GM18508 (cell line): ENCODE results near the gene C9orf50.

Experiments used
- ATAC-seq: cut with Tn5 transposase; IDR thresholded peaks from one replicate; pipeline ENCODE4 v1.9.1; 2021; ENCODE audit warnings: moderate number of reproducible peaks; ENCODE audit not compliant: insufficient read depth, unreplicated experiment

The C9orf50 gene

GRCh38 chr9:129573977-129574376 is 46.9 kb downstream of the C9orf50 start:
- no peak for ATAC-seq

- ATAC-seq: no peak
Observed at GRCh38 chr9:129572517-129572916, 48.4 kb downstream of the C9orf50 start.

- no peak for ATAC-seq
Observed at GRCh38 chr9:129572052-129572425, 48.9 kb downstream of the C9orf50 start.

- ATAC-seq: no peak
Observed at GRCh38 chr9:129571298-129572051, 49.4 kb downstream of the C9orf50 start.

- no peak for ATAC-seq
Observed at GRCh38 chr9:129570450-129571297, 50.2 kb downstream of the C9orf50 start.

GRCh38 chr9:129569502-129570449 is 51.1 kb downstream of the C9orf50 start:
- ATAC-seq: no peak

GRCh38 chr9:129568560-129569501 is 52.1 kb downstream of the C9orf50 start:
- no peak for ATAC-seq

GRCh38 chr9:129567842-129568559 is 52.9 kb downstream of the C9orf50 start:
- no peak for ATAC-seq

GRCh38 chr9:129567329-129567728 is 53.6 kb downstream of the C9orf50 start:
- ATAC-seq: no peak

- no peak for ATAC-seq
Observed at GRCh38 chr9:129566563-129567266, 54.2 kb downstream of the C9orf50 start.

GRCh38 chr9:129562917-129563316 is 58.0 kb downstream of the C9orf50 start:
- ATAC-seq: no peak

GRCh38 chr9:129562514-129562913 is 58.4 kb downstream of the C9orf50 start:
- ATAC-seq: no peak
